ENCODE measurements around the gene KLHDC4. TPM values are rescaled to one million over a fixed set of nuclear protein-coding genes. Genes with fewer than 3 reads are reported as not detected.
"Not testable (repeated sequence)": the region's sequence is repeated elsewhere in the genome, so short reads cannot be mapped to it uniquely, and the experiment has no call there.

KLHDC4 gene
- total and polyA plus RNA-seq, 9 donors: 18.4 to 38.0 (median 26.1) TPM

DNA sequence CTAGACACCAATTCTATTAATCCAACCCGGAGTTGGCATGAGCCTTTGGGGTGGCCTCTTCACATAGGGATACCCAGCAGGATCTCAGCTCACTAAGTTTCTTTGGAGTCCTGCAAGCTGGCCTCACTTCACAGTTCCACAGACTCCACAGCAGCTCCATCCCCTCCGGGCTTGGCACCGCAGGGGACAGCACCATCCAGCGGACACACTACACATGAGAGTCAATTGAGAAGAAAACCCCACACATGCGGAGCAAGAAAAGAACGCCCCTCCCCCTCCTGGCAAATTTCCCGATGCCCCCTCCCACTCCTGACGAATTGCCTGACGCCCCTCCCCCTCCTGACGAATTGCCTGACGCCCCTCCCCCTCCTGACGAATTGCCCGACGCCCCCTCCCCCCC lies 31.1 kb downstream of the KLHDC4 start:
- Histone ChIP-seq H3K4me3 (ENCODE audit: low read length) (no peak overlapping the region), H3K4me1 (ENCODE audit: control insufficient read depth, insufficient read depth, low read length) (peaks cover 4% of the 10 kb centered on the region), H3K27ac (ENCODE audit: low read length) (no peak overlapping the region), H3K36me3 (ENCODE audit: control insufficient read depth, insufficient read depth, low read length) (peaks cover 33% of the 10 kb centered on the region), H3K27me3 (ENCODE audit: control insufficient read depth, insufficient read depth, low read length) (no peaks in the 10 kb centered on the region), H3K9me3 (replicated peaks; ENCODE audit: control insufficient read depth, low read depth, low read length) (no peaks in the 10 kb centered on the region)
- DNase-seq: no peak
- 76% methylated on average over 4 of the region's 14 CpGs for WGBS (ENCODE audit: insufficient coverage)

DNA sequence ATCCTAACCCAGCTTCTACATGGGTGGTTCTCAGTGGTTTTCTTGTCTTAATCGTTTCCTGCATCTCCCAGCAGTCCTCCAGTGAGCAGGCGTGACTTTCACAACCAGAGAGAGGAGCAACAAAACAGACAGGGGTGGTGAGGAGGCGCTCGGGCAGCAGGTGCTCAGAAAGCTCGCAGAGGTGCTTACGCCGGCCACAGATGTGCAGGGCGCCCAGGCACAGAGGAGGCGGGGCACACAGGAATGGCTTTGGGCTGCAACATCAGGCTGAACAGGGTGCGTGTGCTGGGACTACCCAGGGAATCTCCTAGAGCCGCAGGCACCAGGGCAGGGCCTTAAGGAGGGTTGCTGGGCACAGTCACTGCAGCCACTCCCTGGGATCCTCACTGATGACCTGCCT lies 32.6 kb downstream of the KLHDC4 start:
- 89% methylated on average over 10 of the region's 11 CpGs for WGBS (ENCODE audit: insufficient coverage)
- Histone ChIP-seq H3K27ac (ENCODE audit: low read length) (no peak overlapping the region), H3K4me1 (ENCODE audit: control insufficient read depth, insufficient read depth, low read length) (peaks cover 4% of the 10 kb centered on the region), H3K9me3 (replicated peaks; ENCODE audit: control insufficient read depth, low read depth, low read length) (no peaks in the 10 kb centered on the region), H3K4me3 (ENCODE audit: low read length) (no peak overlapping the region), H3K36me3 (ENCODE audit: control insufficient read depth, insufficient read depth, low read length) (peaks cover 43% of the 10 kb centered on the region), H3K27me3 (ENCODE audit: control insufficient read depth, insufficient read depth, low read length) (no peaks in the 10 kb centered on the region)
- DNase-seq: no peak

DNA sequence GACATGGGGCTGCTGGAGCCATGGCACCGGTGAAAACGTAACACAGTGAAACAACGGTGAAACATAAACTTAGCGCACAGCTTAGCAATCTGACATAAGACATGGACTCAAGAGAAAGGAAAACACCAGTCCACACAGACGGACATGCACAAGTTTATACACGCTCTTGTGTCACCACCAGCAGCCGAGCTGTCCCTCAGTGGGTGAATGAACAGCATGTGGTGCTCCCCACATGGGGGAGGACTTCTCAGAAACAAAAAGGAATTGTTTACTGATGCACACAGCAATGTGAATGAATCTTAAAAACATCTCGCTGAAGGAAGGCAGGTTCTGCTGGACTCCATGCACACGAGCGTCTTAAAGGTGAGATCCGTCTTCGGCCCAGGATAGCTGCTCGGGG lies 34.2 kb downstream of the KLHDC4 start:
- H3K9me3 ChIP-seq (replicated peaks; ENCODE audit: control insufficient read depth, low read depth, low read length): no peaks in the 10 kb centered on the region
- H3K27me3 ChIP-seq (ENCODE audit: control insufficient read depth, insufficient read depth, low read length): no peaks in the 10 kb centered on the region
- peaks cover 4% of the 10 kb centered on the region for H3K4me1 ChIP-seq (ENCODE audit: control insufficient read depth, insufficient read depth, low read length)
- H3K4me3 ChIP-seq (ENCODE audit: low read length): no peak overlapping the region
- no peak for DNase-seq
- WGBS (ENCODE audit: insufficient coverage): 100% methylated on average over 10 of the region's 13 CpGs
- H3K36me3 ChIP-seq (ENCODE audit: control insufficient read depth, insufficient read depth, low read length): peaks cover 42% of the 10 kb centered on the region
- H3K27ac ChIP-seq (ENCODE audit: low read length): no peak overlapping the region

DNA sequence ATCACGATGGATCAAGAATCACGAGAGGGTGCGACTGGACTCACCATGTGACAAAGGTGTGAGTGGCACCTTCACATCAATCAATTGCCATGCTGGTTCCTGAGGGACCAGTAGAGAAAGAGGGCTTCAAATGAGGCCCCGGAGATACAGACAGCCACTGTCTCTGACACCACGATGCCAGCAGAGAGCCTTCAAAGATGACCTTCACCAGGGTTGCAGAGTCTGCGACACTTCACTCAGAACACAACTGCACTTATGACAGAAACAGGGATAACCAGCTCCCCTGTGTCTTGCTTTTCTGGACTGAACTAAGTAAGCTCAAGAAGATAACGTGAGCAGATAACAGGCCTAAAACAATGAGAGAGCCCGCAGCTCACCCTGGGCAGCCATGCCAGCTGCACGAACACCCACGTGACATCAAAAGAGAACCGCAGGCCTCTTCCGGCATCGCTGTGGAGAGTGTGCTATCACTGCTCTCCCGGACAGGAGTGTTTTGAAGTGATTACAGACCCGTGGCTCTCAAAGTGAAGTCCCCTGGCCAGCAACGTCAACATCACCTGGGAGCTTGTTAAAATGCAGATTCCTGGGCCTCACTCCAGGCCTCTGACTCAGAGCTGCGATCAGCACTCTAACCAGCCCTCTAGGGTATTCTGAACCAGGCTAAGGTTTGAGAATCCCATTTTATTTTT lies 36.4 kb downstream of the KLHDC4 start:
- H3K27me3 ChIP-seq (ENCODE audit: control insufficient read depth, insufficient read depth, low read length): no peaks in the 10 kb centered on the region
- H3K4me3 ChIP-seq (ENCODE audit: low read length): no peak overlapping the region
- WGBS (ENCODE audit: insufficient coverage): 89% methylated on average over 16 of the region's 17 CpGs
- DNase-seq: no peak
- peaks cover 36% of the 10 kb centered on the region for H3K36me3 ChIP-seq (ENCODE audit: control insufficient read depth, insufficient read depth, low read length)
- no peaks in the 10 kb centered on the region for H3K4me1 ChIP-seq (ENCODE audit: control insufficient read depth, insufficient read depth, low read length)
- no peaks in the 10 kb centered on the region for H3K9me3 ChIP-seq (replicated peaks; ENCODE audit: control insufficient read depth, low read depth, low read length)
- no peak overlapping the region for H3K27ac ChIP-seq (ENCODE audit: low read length)

DNA sequence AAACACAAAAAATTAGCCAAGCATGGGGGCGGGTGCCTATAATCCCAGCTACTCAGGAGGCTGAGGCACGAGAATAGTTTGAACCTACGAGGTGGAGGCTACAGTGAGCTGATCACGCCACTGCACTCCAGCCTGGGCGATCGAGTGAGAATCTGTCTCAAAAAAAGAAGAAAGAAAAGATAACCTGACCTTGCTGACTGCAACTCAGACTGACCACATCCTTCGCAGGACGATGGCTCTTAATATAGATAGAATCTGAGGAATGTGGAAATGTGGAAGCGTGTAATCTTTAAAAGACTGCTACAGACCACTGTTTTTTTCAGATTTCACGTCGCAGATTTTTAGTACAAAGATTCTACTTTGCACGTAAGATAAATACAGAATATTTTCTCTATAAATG lies 37.8 kb downstream of the KLHDC4 start:
- Histone ChIP-seq H3K27ac (ENCODE audit: low read length) (no peak overlapping the region), H3K4me3 (ENCODE audit: low read length) (no peak overlapping the region), H3K27me3 (ENCODE audit: control insufficient read depth, insufficient read depth, low read length) (no peaks in the 10 kb centered on the region), H3K9me3 (replicated peaks; ENCODE audit: control insufficient read depth, low read depth, low read length) (no peaks in the 10 kb centered on the region), H3K4me1 (ENCODE audit: control insufficient read depth, insufficient read depth, low read length) (peaks cover 8% of the 10 kb centered on the region), H3K36me3 (ENCODE audit: control insufficient read depth, insufficient read depth, low read length) (peaks cover 30% of the 10 kb centered on the region)
- 94% methylated on average over 4 of the region's 12 CpGs for WGBS (ENCODE audit: insufficient coverage)
- DNase-seq: no peak

DNA sequence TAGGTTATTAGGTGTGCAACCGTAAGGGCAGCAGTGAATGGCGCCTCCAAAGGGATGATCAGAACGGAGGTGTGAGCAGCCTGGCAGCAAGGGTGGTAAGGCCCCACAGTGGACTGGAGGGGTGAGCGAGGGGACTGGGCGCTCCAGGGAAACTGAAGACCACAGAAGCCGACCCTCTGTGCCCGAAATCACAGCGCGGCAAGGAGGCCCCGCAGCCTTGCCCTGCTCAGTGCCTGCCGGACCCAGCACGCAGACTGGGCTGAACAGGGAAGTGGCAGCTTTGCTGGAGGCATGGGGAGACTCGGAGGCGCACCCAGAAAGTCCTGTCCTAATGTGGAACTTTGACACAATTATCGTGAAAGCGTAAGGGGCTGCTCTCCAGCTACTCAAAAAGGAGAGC lies 38.4 kb downstream of the KLHDC4 start:
- WGBS (ENCODE audit: insufficient coverage): 94% methylated on average over 16 of the region's 16 CpGs
- DNase-seq: no peak
- no peak overlapping the region for H3K27ac ChIP-seq (ENCODE audit: low read length)
- H3K4me3 ChIP-seq (ENCODE audit: low read length): no peak overlapping the region
- H3K27me3 ChIP-seq (ENCODE audit: control insufficient read depth, insufficient read depth, low read length): no peaks in the 10 kb centered on the region
- H3K36me3 ChIP-seq (ENCODE audit: control insufficient read depth, insufficient read depth, low read length): peaks cover 31% of the 10 kb centered on the region
- H3K9me3 ChIP-seq (replicated peaks; ENCODE audit: control insufficient read depth, low read depth, low read length): no peaks in the 10 kb centered on the region
- H3K4me1 ChIP-seq (ENCODE audit: control insufficient read depth, insufficient read depth, low read length): peaks cover 15% of the 10 kb centered on the region

DNA sequence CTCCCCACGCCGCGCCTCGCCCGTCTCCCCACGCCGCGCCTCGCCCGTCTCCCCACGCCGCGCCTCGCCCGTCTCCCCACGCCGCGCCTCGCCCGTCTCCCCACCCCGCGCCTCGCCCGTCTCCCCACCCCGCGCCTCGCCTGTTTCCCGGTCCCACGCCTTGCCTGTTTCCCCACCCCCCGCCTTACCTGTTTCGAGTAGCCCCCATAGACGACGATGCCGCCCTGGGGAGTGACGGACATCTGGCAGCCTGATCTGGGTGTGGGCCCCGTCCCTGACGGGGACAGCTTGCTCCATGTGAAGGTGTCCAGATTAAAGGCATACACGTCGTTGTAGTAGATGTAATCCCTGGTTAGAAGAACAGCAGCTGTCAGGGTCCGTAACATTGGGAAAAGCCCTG lies 39.2 kb downstream of the KLHDC4 start:
- peaks cover 38% of the 10 kb centered on the region for H3K36me3 ChIP-seq (ENCODE audit: control insufficient read depth, insufficient read depth, low read length)
- 89% methylated on average over 16 of the region's 40 CpGs for WGBS (ENCODE audit: insufficient coverage)
- peaks cover 18% of the 10 kb centered on the region for H3K4me1 ChIP-seq (ENCODE audit: control insufficient read depth, insufficient read depth, low read length)

DNA sequence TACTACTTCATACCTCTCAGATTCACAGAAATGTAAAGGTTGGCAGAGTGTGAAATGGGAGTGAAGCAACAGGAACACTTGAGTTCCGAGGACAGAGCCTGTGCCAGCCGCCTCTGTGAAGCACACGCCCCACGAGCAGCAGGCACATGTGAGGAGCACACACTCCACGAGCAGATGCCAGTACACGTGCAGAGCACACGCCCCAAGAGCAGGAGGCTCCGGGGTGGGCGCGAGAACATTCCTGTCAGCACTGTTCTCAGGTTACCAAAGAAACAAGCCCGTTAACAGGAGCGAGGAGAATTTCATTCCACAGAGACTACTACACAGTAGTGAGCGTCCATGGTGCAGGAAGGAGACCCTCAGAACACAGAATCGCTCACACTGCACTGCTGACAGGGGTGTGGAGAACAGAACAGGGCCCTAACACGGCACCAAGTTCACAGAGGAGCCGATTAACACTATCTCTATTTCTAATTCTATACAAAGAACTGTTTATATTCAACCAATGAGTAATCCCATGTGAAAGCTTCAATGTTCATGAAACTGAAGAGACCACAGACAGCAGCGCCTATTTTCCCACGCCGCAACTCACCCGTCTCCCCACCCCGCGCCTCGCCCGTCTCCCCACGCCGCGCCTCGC lies 40.1 kb downstream of the KLHDC4 start:
- H3K36me3 ChIP-seq (ENCODE audit: control insufficient read depth, insufficient read depth, low read length): peaks cover 36% of the 10 kb centered on the region
- H3K9me3 ChIP-seq (replicated peaks; ENCODE audit: control insufficient read depth, low read depth, low read length): no peaks in the 10 kb centered on the region
- no peaks in the 10 kb centered on the region for H3K27me3 ChIP-seq (ENCODE audit: control insufficient read depth, insufficient read depth, low read length)
- WGBS (ENCODE audit: insufficient coverage): 39% methylated on average over 15 of the region's 28 CpGs
- H3K4me3 ChIP-seq (ENCODE audit: low read length): no peak overlapping the region
- peak; percentile 34 for DNase-seq
- H3K27ac ChIP-seq (ENCODE audit: low read length): no peak overlapping the region
- peaks cover 18% of the 10 kb centered on the region for H3K4me1 ChIP-seq (ENCODE audit: control insufficient read depth, insufficient read depth, low read length)

More for the DNA sequence above, 39.2 kb downstream of the KLHDC4 start:
- H3K4me3 ChIP-seq (ENCODE audit: low read length); H3K9me3 ChIP-seq (replicated peaks; ENCODE audit: control insufficient read depth, low read depth, low read length); DNase-seq; H3K27me3 ChIP-seq (ENCODE audit: control insufficient read depth, insufficient read depth, low read length); H3K27ac ChIP-seq (ENCODE audit: low read length): not testable (repeated sequence)

DNA sequence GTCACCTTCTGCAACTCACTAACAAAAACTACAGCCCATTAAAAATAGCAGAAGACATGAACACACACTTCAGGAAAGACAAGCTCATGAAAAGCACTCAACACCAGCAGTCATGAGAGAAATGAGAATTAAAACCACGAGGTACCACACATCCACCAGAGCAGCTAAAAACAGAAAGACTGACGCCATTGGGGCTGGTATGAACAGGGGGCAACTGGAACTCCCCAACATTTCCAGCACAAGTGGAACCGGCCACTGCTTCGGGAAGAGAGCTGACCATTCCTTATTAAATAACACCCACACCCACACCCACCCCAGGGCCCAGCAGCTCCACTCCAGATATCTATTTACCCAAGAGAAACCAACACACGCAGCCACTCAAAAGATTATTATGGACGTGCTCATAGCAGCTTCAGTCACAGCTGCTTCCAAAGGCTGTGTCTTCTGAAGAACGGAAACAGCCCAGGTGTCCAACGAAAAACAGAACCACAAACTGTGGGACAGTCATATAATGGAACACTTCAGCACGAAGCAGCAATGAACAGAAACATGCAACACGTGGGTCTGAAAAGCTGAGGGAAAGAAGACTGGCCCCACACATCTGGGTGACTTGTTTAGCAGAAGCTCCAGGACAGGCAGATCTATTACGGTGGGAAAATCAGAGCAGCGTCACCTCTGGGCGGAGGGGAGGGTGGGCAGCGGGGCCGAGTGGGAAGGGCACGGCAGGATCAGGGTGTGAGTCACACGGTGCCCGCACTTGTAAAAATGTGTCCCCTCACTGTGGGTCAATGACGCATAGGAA lies 41.1 kb downstream of the KLHDC4 start:
- no peaks in the 10 kb centered on the region for H3K27me3 ChIP-seq (ENCODE audit: control insufficient read depth, insufficient read depth, low read length)
- DNase-seq: no peak
- 80% methylated on average over 18 of the region's 19 CpGs for WGBS (ENCODE audit: insufficient coverage)
- H3K36me3 ChIP-seq (ENCODE audit: control insufficient read depth, insufficient read depth, low read length): peaks cover 37% of the 10 kb centered on the region
- H3K4me1 ChIP-seq (ENCODE audit: control insufficient read depth, insufficient read depth, low read length): peaks cover 18% of the 10 kb centered on the region
- H3K27ac ChIP-seq (ENCODE audit: low read length): no peak overlapping the region
- no peaks in the 10 kb centered on the region for H3K9me3 ChIP-seq (replicated peaks; ENCODE audit: control insufficient read depth, low read depth, low read length)
- H3K4me3 ChIP-seq (ENCODE audit: low read length): no peak overlapping the region

DNA sequence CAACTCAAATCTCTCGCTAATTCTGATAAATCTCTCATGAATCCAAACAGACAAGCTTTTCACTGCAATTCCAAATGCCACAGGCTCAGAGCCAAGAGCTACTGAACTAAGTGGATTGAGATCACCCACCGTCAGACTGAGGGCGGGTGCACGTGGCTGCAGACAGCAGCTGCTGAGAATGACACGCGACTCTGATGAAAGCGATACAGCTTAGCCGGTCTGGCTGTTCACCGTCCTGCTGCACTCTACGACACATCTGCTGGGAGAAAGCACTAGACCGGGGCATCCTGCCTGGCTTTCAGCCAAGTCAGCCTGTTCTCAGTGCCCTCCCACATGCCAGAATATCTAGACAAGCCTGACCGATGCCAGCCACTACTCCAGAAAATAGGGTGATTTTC lies 42.6 kb downstream of the KLHDC4 start:
- Histone ChIP-seq H3K9me3 (replicated peaks; ENCODE audit: control insufficient read depth, low read depth, low read length) (no peaks in the 10 kb centered on the region), H3K36me3 (ENCODE audit: control insufficient read depth, insufficient read depth, low read length) (peaks cover 27% of the 10 kb centered on the region), H3K27me3 (ENCODE audit: control insufficient read depth, insufficient read depth, low read length) (no peaks in the 10 kb centered on the region), H3K4me3 (ENCODE audit: low read length) (no peak overlapping the region), H3K27ac (ENCODE audit: low read length) (peak overlapping the region; percentile 51), H3K4me1 (ENCODE audit: control insufficient read depth, insufficient read depth, low read length) (peaks cover 18% of the 10 kb centered on the region)
- DNase-seq: peak; percentile 87
- 64% methylated on average over 12 of the region's 12 CpGs for WGBS (ENCODE audit: insufficient coverage)
